GM19395 (cell line): ENCODE data around the gene ACOT11.
"Not testable (repeated sequence)": the region's sequence is repeated elsewhere in the genome, so short reads cannot be mapped to it uniquely, and the experiment has no call there.

Experiments used
- ATAC-seq: cut with Tn5 transposase; IDR thresholded peaks from one replicate; pipeline ENCODE4 v1.9.1; 2021; ENCODE audit warnings: mild to moderate bottlenecking, moderate library complexity; ENCODE audit not compliant: unreplicated experiment

The ACOT11 gene

DNA sequence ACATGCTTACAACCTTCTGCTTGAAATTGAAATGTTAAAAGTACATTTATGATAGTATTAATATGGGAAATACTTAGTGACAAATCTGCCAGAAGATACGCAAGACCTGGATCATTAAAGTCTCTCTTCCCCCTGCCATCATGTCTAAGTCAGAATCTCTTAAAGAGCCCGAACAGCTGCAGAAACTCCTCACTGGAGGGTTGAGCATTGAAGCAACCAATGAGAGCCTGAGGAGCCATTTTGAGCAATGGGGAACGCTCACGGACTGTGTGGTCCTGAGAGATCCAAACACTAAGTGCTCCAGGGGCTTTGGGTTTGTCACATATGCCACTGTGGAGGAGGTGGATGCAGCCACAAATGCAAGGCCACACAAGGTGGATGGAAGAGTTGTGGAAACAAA lies 11.4 kb upstream of the ACOT11 start:
- ATAC-seq: not testable (repeated sequence)

DNA sequence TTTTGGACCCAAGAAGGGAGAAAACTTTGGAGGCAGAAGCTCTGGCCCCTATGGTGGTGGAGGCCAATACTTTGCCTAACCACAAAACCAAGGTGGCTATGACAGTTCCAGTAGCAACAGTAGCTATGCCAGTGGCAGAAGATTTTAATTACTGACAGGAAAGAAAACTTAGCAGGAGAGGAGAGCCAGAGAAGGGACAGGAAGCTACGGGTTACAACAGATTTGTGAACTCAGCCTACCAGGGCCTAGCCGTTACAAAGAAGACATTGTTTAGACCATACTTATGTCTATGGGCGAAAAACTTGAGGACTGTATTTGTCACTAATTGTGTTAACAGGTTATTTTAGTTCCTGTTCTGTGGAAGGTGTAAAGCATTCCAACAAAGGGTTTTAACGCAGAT lies 10.4 kb upstream of the ACOT11 start:
- no peak for ATAC-seq

DNA sequence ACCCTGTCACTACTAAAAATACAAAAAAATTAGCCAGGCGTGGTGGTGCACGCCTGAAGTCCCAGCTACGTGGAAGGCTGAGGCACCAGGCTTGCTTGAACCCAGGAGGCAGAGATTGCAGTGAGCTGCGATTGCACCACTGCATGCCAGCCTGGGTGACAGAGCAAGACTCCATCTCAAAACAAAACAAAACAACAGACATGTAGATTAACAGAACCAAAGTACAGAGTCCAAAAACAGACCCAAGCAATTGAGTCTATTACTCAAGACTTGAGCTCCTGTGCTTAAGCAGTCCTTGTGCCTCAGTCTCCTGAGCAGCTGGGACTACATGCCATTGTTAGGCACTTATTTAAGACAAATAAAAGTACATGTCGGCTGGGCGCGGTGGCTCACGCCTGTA lies 9.5 kb upstream of the ACOT11 start:
- no peak for ATAC-seq

DNA sequence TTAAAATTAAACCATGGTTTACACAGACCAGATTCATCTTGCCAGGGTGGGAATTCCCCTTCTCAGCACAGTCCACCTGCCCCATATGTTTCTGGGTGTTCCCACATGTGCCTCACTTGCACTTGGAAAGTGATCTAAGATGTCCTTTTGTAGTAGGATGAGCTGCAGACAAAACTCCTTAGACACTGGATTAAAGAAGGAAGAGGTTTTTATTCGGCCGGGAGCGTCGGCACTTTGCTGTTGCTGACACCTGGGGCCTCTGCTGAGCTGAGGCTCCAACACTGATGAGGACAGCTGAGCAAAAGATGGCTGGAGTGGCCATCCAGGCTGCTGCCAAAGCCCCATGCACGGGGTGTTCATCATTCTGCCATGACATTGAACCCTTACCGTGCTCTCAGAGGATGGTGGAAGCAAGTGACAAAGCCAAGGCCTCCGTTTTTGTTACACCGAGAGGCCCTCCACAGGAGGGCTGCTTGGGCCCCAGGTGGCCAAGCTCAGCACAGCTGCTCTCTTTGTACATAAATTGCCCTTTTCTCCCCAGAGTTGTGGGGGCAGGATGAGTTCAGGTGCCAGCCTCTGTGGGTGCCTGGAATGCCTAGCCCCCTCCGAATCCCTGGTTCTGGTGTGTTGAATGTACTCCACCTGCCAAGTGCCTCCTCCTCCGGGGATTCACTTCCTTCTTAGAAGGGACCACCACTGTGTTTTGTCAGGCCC lies 7.3 kb upstream of the ACOT11 start:
- ATAC-seq: no peak

DNA sequence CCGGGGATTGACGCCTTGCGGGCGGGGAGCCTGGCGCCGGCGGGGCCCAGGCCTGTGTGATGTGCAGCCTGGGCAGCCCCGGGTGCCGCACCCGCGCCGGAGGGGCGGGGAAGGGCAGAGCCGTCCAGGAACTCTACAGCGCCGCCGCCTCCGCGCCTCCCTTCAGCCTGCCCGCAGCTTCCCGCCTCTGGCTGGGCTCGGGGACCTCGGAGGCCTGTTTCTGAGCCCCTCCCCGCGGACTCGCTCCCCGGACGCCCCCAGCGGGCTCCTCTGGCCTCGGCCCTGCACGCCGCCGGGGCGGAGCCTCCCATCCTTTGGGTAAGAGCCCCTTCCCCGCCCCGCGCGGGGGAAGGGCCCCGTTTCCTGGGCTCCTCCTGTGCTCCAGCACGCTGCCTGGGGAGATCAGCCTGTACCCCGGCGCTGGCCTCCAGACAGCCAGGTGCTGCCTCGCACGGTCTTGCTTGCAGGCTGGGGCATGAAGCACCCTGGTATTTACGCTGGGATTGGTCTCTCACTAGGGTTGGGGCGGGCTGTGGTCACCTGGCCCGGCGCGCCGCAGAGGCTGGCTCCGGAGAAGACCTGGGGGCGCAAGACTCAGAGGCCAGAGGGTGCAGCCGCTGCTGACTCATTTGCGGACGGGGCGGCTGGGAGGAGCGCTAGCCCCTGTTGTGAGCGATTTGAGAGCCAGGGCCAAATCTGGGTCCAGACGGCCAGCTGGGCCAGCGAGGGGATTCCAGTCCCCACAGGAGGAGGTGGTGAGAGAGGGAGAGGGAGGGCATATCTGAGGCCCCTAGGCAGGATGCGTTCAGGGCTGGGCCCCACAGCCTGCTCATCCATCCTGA lies 5.7 kb upstream of the ACOT11 start:
- peak; percentile 75 for ATAC-seq

DNA sequence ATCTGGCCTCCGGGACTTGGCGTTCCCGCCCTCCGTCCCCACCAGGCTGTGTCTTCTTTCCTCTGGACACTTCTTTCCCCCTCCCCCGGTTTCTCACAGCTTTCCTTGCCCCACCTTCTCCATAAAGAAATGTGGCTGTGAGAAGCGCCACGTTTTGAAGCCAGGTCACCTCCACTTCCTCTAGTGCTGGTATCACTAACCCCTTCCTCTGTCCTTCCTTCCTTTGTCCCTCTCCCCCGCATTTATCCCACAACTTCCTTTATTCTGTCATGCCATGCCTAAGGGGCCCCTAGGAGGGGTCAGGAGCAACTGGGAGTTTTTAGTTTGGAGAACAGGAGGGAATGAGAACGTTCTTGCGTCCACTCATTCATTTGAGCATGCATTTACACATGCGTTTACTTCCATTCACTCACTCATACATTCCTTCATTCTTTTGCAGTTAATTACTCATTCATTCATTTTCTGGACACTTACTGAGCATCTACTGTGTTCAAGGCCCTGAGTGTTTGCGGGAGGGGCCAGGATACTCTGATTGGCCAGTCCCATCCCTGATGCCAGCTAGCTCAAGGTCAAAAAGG lies 5.0 kb upstream of the ACOT11 start:
- no peak for ATAC-seq

DNA sequence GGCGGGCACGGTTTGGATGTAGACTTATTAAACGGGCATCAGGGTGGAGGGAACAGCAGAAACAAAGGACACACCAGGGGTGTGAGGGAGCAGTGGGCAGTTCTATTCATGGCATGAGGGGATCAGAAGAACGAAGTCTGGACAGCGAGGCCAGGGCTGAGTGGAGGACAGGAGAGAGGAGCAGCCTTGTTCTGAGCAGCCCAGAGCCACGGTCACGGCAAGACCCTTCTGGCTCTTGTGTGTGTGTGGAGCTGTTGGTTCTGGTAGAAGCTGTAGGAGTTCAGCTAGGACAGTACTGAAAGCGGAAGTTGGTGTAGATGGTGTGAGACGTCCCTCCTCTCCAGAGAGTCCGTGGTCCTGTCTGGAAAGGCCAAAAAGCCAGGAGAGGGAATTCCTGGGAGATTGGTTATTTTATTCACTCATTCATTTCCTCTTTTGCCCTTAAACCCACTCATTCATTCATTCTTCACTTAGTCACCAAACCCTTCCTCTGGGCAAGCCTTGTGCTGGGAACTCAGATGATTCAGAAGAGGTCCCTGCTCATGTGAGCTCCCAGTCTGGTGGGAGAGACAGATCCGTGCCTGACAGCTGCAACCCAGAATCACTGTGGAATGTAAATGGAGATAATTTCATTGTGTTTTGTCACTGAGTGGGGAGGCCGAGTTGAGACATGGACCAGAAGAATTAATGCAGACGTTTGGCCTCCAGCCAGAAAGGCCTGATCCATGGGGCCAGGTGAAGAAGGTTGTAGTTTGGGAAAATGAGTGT lies 4.1 kb upstream of the ACOT11 start:
- ATAC-seq: no peak

DNA sequence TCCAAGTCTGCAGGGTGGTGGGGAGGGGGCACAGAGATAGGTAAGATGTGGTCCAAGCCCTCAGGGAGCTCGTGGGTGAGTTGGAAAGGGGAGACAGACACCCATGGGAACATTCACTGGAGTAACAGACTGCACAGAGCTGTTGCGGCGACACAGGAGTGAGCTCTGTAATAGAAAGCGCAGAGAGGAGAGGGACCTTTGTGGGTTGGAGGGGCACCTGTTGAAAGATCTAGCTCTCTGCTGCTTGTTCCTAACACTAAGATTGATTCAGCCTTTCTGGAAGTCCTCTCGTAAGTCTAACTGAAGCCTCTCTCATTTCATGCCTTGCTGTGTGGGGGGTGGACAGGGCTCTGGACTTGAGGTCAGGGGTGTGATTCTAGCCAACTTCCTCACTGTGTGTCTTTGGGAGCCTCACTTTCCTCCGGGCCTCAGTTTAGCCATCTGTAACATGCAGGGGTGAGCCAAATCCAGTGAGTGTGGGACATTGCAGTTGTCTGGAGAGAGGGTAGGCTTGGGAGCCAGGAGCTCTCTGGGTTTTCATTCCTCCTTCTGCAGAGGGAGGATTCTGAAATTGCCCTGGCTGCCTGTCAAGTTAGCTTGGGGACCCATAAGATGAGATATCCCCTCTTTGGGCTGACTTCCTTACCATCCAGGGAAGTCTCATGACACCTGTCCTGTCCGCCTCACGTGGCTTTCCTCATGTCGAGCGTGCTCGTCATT lies 2.0 kb upstream of the ACOT11 start:
- ATAC-seq: no peak

DNA sequence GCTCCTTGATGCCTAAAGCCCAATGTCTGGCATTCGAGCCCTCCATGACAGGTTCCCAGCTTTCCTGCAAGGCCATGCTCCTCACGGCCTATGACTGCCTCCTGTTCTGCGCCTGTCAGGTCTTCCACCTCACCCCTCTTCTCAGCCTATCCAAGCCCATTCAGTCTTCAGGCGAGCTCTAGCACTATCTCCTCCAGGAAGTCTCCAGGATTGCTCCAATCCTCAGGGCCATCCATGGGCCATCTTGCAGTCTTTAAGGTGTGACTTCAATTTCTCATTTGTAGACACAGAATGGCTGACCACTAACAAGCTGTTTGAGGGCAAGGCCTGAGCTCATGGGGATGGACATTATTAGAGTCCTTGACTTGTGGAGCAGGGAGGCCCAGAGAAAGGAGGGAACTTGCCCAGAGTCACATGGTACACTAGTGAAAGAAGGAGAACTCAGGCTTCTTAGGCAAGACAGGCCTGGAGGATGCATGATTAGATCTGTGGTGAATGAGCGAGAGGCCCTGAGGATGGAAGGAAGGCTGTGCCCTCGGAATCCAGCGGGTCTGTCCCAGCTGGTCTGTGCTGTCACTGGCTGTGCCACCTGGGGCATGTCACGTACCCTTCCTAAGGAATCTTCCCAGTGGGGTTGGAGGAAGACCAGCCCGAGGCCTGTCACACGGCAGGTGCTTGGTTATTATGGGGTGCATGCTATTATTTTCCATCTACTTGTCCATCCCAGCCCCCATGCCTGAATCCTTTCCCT lies 1.2 kb upstream of the ACOT11 start:
- ATAC-seq: no peak

DNA sequence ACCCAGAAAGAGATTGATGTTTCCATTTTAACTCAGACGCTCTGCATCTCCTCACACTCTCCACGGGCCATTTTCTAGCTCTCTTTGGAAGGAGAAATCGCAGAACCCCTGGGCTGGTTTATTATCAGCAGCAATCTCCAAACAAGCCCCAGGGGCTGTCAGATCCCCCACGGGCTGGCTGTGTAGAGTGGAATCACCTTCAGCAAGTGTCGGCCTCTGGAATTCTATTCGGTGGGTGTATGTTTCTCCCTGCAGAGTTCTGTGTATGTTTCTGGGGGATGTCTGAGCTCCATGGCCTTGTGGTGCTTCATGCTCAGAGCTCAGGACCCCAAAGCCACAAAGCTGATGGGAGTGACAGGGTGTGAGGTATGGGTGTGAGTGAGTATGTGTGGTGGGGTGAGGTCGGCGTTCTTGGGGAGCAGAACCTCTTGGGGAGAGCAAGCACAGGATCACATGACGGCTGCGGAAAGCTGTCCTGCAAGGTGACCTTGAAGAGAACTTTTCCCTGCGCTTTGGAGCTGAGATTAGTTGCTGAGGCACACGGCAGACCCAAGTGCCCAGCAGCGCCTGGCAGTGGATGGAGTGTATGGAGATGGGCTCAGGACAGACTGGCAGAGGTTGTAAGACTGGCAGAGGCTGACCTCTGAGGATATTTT lies 489 bp downstream of the ACOT11 start:
- ATAC-seq: no peak

DNA sequence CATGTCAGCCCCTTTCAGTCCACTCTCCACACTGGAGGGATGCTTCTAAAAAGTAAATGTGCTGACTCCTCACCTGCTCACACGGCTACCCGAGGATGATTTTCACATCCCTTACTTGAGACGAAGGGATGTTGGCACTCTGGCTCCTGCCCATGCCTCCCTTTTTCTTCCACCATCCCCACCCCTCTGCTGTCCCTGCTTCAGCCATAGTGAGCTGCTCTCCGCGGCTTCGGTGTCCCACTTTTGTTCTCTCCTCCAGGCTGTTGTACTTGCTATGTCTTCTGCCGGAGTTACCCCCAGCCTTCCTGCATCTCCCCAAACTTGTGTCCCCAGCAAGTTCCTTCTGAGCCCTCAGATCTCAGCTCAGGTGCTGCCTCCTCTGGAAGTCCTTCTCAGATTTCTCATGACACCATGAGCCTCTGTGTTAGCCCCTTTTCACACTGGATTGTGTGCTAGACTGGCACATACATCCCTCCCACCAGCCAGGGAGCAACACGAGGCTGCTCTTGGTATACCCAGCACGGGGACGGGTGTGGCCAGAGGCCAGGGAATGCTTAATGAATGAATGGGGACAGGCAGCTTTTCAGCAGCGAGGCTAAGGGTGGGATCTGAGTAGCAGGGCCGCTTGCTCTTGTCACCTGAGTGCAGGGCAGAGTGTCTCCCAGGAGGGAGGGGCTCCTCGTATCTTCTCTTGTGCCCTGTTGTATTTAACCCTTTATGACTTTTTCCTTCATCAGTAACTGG lies 1.3 kb downstream of the ACOT11 start:
- ATAC-seq: no peak

DNA sequence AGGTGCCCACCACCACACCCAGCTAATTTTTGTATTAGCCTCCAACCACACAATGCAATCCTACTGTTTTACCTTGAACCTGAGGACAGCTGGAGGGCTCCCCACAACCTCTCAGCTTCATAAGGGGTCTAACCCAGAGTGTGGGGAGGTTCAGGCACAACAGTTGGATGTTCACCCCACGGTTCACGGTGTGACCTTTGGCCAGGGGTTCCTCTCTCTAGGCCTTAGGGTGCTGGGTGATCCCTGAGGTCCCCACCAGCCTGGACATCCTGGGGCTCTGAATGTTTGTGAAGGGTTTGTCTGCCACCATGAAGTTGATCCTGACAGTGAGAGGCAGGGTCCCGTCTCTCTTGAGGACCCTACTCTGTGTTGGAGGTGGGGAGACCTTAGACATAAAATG lies 3.9 kb downstream of the ACOT11 start:
- ATAC-seq: no peak

DNA sequence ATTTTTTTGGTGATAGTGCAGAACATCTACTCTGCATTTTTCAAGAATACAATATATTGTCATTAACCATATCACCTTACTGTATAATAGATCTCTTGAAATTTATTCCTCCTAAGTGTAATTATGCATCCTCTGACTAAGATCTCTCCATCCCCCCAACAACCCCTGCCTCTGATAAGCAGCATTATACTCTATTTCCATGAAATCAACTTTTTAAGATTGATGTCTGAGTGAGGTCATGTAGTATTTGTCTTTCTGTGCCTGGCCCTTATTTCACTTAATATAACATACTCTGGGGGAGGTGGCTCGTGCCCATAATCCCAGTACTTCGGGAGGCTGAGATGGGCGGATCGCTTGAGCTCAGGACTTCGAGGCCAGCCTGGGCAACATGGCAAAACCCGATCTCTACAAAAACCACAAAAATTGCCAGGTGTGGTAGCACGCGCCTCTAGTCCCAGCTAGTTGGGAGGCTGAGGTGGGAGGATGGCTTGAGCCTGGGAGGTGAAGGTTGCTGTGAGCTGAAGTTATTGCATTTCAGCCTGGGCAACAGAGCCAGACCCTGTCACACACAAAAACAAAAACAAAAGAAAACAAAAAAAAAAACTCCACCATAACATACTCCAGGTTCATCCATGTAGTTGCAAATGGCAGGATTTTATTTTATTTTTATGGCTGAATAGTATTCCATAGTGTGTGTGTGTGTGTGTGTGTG lies 5.7 kb downstream of the ACOT11 start:
- no peak for ATAC-seq

DNA sequence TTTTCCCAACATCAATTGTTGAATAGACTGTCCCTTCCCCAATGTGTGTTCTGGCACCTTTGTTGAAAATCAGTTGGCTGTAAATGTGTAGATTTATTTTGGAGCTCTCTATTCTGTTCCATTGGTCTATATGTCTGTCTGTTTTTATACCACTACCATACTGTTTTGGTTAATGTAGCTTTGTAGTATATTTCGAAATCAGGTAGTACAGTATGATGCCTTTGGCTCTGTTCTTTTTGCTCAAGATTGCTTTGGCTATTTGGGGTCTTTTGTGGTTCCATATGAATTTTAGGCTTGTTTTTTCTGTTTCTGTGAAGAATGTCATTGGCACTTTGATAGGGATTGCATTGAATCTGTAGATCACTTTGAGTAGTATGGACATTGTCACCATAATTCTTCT lies 8.1 kb downstream of the ACOT11 start:
- ATAC-seq: no peak

DNA sequence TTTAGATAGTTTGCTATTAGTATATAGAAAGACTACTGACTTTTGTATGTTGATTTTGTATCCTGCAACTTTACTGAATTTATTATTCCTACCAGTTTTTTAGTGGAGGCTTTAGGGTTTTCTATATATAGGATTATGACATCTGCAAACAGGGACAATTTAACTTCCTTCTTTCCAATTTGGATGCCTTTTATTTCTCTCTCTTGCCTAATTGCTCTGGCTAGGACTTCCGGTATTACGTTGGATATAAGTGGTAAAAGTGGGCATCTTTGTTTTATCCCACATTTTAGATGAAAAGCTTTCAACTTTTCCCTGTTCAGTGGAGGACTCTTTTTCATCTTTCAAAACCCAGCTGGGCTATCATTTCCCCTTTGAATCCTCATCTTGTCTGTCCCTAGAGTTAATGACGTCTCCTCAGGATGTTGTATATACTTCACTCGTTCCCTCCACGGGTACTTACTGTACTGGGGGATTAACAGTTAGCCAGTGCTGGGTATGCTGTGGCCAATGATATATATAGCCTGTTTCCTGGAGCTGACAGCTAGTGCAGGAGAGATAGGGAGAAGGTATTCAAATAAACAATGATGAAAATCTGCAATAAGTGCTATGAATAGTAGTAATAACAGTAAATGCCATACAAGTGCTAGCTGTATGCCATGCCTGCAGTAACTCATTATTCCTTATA lies 9.8 kb downstream of the ACOT11 start:
- no peak for ATAC-seq

DNA sequence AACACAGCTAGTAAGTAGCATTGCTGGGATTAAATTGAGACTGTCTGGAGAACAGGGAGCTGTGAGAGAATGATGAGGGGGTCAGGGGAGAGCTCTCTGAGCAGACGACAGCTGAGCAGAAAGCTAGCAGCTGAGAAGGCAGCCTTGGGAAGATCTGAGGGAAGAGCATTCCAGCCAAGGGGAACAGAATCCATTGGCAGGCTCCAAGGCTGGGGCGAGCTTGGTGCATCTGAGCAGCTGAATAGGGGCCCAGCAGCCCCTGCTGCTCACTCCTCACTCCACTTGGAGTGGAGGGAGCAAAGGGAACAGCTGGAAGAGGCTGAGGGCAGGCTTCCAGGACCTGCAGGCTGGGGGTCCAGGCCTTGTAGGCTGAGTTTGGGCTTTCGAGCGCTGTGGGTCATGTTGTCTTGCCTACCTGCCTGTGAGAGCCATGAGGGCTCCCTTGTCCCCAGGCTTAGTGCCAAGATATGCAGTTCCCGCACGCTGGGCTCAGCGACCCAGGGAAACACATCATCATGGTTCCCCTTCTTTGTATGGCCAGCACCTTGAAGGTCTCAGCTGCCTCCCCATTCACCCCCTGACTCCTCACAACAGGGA lies 10.5 kb downstream of the ACOT11 start:
- ATAC-seq: no peak

DNA sequence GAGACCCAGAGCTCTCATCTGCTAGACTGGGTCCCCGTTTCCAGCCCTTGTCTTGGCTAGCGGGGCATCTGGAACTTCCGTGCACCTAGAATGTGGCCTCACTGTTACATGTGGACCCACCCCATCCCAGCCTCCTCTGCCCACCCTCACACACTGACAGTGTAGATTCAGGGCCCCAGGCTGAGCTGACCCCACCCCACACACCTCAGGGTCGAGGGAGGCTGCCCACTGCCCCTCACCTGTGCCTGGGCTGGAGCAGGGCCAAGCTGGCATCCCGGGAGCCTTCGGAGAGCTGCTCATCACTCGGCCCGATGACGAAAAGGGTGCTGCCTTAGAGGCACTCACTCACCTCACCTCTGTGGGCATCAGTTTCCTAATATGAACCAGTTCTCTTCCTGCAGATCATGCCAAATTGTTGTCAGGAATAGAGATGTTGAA lies 11.1 kb downstream of the ACOT11 start:
- no peak for ATAC-seq
